Activated CD4-positive, alpha-beta T cell treated with anti-CD3 and anti-CD28 coated beads for 48 hours (primary cell): ENCODE results near the gene SETD1A.

Source experiments
- DNase-seq: peaks from one replicate; pipeline ENCODE4 v3.0.0-alpha.2; 2020

SETD1A gene

GRCh38 chr16:30983898-30984610, 26.5 kb downstream of the SETD1A start:
- no peak for DNase-seq

DNA sequence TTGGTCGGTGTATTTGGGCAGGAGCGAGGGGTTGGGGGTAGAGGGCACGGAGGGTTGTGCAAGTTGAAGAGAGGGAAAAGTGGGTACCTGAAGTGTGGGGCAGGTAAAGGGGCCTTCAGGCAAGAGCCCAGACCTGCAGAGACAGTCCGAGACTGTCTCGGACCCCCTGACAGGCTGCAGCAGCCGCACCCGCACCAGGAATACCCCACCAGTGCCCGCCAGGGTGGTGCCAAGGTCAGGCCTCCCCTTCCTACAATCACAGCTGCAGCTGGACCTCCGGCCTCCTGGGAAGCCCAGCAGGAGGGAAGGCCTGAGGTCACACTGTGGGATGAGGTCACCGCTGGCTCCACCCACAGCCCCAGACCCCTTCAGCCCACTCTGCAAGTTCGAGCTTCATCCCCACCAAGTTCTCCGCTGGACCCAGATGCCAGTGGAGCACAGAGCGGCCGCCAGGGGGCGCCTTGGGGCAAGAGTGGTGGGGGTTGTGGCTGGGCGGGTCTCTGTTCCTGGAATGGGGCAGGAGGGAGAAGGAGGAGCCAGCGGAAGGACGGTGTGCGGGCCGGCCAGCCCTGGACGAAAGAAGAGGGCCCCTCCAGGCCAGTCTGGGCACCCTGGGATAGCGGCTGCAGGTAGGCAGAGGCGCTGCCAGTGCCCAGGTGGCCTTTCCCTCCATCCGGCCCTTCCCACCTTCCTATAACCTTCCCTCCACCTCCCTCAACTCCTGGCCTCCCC, 27.3 kb downstream of the SETD1A start, which contains the start of gene HSD3B7:
HSD3B7 (plus strand) TSS at position 539 of the 732 bp plus-strand sequence. CDS start 452 bp downstream, outside the sequence.
- DNase-seq = peak; percentile 90

DNA sequence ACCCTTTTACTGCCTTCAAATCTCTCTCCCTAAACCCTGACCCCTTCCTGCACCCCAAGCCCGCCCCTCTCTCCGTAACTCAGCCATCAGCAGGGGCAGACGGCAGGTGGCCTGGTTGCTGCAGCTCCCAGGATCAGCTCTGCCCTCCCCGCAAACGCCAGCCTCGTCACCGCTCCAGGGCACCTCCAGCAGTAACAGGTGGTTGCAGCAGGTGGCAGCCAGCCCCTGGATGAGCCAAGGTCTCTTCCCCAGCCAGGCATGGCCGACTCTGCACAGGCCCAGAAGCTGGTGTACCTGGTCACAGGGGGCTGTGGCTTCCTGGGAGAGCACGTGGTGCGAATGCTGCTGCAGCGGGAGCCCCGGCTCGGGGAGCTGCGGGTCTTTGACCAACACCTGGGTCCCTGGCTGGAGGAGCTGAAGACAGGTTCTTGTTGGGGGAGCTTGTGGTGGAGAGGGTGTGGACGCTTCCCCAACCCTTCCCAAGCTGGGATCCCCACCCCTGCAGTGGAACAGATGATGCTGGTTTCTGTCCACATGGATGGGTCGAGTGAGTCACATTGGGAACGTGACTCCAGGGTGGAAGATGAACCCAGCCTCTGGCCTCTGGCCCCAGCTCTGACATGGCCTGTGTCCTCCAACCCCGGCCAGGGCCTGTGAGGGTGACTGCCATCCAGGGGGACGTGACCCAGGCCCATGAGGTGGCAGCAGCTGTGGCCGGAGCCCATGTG, 28.0 kb downstream of the SETD1A start:
- no peak for DNase-seq

DNA sequence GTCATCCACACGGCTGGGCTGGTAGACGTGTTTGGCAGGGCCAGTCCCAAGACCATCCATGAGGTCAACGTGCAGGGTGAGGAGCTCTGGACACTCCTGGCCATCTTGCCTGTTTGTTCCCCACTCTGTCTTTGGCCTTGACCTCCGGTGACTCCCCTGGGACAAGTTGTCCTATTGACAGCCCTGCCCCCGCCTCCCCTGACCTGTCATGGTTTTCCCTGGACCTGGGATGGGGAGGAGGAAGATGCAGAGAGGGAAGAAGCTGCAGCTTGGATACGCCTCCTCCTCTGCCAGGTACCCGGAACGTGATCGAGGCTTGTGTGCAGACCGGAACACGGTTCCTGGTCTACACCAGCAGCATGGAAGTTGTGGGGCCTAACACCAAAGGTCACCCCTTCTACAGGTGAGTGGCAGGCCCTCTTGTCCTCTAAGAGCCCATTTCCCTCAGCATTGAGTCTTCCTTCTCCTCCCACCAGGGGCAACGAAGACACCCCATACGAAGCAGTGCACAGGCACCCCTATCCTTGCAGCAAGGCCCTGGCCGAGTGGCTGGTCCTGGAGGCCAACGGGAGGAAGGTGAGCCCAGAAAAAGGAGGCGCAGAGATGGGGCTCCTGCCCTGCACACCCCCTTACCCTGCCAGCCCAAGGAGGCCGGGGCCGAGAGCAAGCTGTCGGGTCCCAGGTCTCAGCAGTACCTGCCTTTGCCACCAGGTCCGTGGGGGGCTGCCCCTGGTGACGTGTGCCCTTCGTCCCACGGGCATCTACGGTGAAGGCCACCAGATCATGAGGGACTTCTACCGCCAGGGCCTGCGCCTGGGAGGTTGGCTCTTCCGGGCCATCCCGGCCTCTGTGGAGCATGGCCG, 28.8 kb downstream of the SETD1A start:
- DNase-seq = no peak

DNA sequence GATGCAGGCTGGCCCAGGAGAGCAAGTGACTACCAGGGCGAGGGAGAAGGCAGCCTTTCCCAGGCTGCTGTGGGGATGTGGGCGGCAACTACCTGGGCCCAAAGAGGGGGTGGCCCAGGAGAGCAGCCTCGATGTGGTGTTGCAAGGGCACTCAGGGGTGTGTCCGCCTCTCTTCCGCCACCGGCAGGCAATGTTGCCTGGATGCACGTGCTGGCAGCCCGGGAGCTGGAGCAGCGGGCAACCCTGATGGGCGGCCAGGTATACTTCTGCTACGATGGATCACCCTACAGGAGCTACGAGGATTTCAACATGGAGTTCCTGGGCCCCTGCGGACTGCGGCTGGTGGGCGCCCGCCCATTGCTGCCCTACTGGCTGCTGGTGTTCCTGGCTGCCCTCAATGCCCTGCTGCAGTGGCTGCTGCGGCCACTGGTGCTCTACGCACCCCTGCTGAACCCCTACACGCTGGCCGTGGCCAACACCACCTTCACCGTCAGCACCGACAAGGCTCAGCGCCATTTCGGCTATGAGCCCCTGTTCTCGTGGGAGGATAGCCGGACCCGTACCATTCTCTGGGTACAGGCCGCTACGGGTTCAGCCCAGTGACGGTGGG, 30.1 kb downstream of the SETD1A start:
- DNase-seq = no peak

- DNase-seq = no peak
Observed at GRCh38 chr16:30989469-30990047, 32.0 kb downstream of the SETD1A start.

- no peak for DNase-seq
Observed at GRCh38 chr16:30990105-30990504, 32.6 kb downstream of the SETD1A start.

- DNase-seq = no peak
Observed at GRCh38 chr16:30991052-30991451, 33.5 kb downstream of the SETD1A start.

DNA sequence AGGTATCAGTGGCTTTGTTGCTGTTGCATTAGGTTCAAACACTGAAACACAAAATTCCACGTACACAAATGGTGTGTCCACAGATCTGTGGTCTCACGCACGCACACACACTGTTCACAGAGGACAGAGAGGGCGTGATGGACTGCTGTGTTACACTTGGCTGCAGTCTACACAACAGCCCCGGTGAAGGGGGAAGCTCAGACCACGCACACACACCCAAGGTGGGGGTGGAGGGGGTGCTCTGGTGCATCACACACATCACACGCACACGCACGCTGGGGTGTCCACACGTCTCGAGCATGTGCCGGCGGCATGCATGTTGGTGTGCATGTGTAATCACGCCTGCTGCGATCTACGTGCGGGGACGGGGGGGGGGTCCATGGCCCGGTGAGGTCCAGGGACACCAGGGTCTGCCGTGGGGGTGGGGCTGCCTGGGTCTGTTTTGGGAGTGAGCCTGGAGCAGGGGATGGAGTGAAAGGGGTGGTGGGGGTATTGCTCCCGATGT, 34.8 kb downstream of the SETD1A start:
- DNase-seq = no peak

DNA sequence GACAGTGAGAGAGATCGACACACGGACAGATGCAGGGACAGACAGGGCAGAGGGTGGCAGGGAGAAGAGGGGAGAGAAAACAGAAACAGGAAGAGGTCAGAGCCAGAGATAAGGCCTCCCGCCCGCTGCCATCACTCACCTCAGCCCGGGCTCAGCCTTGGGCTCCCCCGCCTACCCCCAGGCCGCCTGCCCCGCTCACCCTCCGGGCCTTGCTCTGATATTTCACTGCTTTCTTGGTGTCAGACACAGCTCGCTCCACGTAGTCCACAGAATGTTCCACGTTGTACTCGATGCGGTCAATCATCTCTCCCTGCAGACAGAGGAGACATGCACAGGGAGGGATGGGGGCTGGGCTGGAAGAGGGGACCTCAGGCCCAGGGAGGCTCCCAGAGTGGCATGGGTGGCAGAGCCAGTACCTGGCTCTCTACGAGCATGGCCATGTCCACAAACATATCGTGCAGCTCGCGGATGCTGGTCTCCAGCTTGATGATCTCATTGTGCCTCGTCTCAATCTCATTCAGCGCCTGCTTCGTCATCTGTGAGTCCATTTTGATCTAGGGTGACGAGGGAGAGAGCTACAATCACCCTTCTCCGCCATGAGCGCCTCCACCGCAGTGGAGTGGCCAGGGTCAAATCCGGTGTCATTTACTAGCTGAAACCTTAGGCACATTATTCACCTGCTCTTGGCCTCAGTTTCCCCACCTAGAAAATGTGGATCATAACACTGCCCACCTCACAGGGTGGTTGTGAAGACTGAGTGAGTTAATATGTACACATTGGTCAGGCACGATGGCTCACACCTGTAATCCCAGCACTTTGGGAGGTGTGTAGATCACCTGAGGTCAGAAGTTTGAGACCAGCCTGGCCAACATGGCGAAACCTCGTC, 35.6 kb downstream of the SETD1A start:
- DNase-seq = no peak

- no peak for DNase-seq
Observed at GRCh38 chr16:30995927-30996323, 38.4 kb downstream of the SETD1A start.

- DNase-seq = no peak
Observed at GRCh38 chr16:30996324-30996984, 38.9 kb downstream of the SETD1A start.

GRCh38 chr16:30996985-30997724, 39.6 kb downstream of the SETD1A start:
- peak; percentile 86 for DNase-seq

GRCh38 chr16:30997725-30998711, 40.5 kb downstream of the SETD1A start:
- DNase-seq = no peak

DNA sequence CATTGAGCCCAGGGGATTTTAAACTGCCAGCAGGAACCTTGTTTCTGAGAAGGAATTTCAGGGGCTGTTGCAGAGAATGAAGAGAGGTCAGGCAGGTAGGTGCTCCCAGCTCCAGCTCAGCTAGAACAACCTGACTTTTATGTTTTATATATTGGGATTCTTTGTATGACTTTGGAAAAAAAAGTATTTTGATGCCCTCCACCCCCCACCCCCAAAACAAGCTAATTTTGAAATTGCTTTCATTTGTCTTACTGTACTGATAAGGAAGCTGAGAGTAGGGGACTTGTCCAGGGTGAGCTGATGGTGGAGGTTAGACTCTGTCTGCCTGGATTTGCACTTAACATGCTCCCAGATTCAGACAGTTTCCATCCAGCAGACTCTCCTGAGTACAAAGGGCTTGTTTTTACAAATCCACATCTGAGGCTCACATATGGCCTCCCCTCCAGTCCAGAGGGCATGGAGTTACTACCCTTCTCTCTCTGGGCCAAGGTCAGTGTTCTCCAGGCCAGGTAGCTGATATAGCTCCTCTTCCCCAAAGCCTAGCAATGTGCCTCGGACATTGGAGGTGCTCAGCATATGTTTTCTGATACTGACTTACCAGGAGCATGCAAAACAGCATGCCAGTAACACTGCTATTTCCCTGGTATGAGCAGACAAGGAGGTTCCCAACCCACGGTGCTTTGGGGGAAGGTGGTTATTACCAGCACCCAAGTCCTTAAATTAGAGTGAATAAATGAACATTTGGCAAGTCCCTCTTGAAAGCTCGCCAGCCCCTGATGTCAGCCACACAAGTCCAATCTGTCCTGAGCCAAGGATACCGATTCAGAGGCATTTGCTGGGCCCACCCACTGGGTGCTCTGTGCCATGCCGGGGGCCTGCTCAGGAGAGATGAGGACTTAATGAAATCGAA, 41.6 kb downstream of the SETD1A start:
- DNase-seq = no peak

GRCh38 chr16:31000671-31001382, 43.3 kb downstream of the SETD1A start:
- no peak for DNase-seq
